Measurements from ENCODE around the gene UROC1.

The UROC1 gene

GRCh38 chr3:126479642-126480041, 37.9 kb downstream of the UROC1 start:
- DNase-seq (ENCODE audit: low read depth): no peak
- no peak overlapping the region for H3K4me3 ChIP-seq (replicated peaks; ENCODE audit: low read depth, low read length)
- no peak for TF ChIP-seq CTCF (IDR thresholded peaks at IDR 0.05; ENCODE audit: low read length, missing control alignments)

- no peak for TF ChIP-seq CTCF (IDR thresholded peaks at IDR 0.05; ENCODE audit: low read length, missing control alignments)
- no peak overlapping the region for H3K4me3 ChIP-seq (replicated peaks; ENCODE audit: low read depth, low read length)
- no peak for DNase-seq (ENCODE audit: low read depth)
Observed at GRCh38 chr3:126478581-126479310, 38.8 kb downstream of the UROC1 start.

- no peak for DNase-seq (ENCODE audit: low read depth)
- H3K4me3 ChIP-seq (replicated peaks; ENCODE audit: low read depth, low read length): no peak overlapping the region
- no peak for TF ChIP-seq CTCF (IDR thresholded peaks at IDR 0.05; ENCODE audit: low read length, missing control alignments)
Observed at GRCh38 chr3:126477061-126477380, 40.6 kb downstream of the UROC1 start.

GRCh38 chr3:126476166-126477060, 41.2 kb downstream of the UROC1 start:
- no peak for TF ChIP-seq CTCF (IDR thresholded peaks at IDR 0.05; ENCODE audit: low read length, missing control alignments)
- peak; percentile 39 for DNase-seq (ENCODE audit: low read depth)

DNA sequence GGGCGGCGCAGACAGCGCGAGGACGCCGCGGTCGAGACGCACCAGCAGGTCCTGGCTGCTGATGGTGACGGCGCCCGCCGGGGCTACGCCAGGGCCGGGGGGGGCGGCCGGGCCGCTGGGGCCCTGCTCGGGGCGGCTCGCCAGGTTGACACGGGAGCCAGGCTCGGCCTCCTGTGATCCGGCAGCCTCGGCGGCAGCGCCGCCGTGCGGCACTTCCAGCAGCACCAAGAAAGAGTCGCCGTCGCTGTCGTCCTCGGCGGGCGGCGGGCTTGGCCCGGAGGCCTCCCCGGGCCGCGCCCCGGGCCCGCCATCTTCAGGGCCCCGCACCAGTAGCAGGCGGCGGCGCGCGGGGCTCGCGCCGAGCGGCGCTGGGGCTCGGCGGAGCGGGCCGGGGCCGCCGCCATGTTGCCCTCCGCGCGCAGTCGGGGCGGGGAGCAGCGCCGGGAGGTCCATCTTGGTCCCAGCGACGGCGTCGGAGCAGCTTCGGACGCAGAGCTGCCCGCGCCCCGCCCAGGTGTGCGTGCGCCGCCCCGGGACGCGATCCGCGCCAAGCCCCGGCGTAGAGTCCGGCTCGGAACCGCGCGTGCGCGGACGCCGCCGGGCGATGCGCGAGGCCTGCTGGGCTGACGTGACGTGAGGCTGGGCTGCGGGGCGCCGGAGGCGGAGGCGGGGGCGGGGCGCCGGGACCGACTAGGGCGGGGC, 42.0 kb downstream of the UROC1 start, which contains the start of gene ZXDC:
TSS of gene ZXDC (minus strand) at position 479 of the 702 bp plus-strand sequence. CDS start at position 453, 26 bp downstream.
- H3K4me3 ChIP-seq (replicated peaks; ENCODE audit: low read depth, low read length): peak within 1 kb of the TSS; percentile 76
- DNase-seq (ENCODE audit: low read depth): peak; percentile 96
- peak; percentile 34 for TF ChIP-seq CTCF (IDR thresholded peaks at IDR 0.05; ENCODE audit: low read length, missing control alignments)

More at GRCh38 chr3:126476166-126477060, 41.2 kb downstream of the UROC1 start:
- H3K4me3 ChIP-seq (replicated peaks; ENCODE audit: low read depth, low read length): peak overlapping the region; percentile 67

- no peak for TF ChIP-seq CTCF (IDR thresholded peaks at IDR 0.05; ENCODE audit: low read length, missing control alignments)
- DNase-seq (ENCODE audit: low read depth): peak; percentile 49
Observed at GRCh38 chr3:126474498-126475412, 42.8 kb downstream of the UROC1 start.

More at GRCh38 chr3:126474498-126475412, 42.8 kb downstream of the UROC1 start:
- H3K4me3 ChIP-seq (replicated peaks; ENCODE audit: low read depth, low read length): peak overlapping the region; percentile 76

Measured in fibroblast of pulmonary artery (primary cell).